OCI-LY1 (cell line): Measurements from ENCODE around the gene SSR2.

Experiments
- EZH2 ChIP-seq: fragments of 200-600 bp; sonication (generic), shearing (Covaris generic); IDR thresholded peaks from 2 replicates; pipeline ENCODE4 v1.8.0; 2017; ENCODE audit warnings: borderline replicate concordance, mixed run types, mild to moderate bottlenecking, antibody characterized with exemption, low read length, moderate library complexity, mixed read lengths
- TF ChIP-seq, protein P1 (sequence below): fragments of 200-600 bp; sonication (generic), shearing (Covaris generic); IDR thresholded peaks from 2 replicates; pipeline ENCODE4 v1.5.1; 2017; ENCODE audit warnings: mild to moderate bottlenecking, antibody characterized with exemption, low read length, moderate library complexity, mixed read lengths

DNA sequence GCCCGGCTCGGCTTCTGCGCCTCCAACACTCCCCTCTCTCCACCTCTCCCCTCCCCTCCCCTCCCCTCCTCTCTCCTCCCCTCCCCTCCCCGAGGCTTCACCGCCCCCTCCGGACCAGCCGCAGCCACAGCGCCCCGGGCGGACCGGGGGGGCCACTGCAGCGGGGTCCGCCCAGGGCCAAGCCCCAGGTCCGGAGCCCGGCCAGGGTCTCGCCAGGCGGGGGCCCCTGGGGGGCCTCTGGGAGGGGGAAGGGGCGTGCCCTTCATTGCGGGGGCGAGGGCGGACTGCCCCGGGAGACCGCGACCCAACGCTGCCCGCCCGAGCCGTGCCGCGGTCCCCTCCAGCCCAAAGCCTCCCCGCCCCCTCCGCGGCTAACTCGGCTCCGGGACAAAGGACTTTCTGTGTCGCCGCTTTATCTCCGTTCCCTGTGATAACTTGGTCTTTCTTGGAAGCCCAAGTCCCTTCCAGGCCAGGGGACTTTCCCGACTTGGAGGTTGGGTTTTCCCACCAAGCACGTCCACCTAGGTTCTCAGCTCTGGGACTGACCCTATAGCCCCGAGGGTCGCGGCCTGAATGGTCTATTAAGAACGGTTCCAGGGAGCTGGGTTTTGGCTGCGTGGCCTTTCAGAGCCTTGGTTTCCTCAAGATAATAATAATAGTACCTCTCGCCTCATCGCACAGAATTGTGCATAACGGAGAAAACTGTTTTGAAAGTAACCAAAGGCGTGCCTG is 33.2 kb upstream of the SSR2 start, which contains the start of gene UBQLN4:
- TF ChIP-seq, protein P1, sequence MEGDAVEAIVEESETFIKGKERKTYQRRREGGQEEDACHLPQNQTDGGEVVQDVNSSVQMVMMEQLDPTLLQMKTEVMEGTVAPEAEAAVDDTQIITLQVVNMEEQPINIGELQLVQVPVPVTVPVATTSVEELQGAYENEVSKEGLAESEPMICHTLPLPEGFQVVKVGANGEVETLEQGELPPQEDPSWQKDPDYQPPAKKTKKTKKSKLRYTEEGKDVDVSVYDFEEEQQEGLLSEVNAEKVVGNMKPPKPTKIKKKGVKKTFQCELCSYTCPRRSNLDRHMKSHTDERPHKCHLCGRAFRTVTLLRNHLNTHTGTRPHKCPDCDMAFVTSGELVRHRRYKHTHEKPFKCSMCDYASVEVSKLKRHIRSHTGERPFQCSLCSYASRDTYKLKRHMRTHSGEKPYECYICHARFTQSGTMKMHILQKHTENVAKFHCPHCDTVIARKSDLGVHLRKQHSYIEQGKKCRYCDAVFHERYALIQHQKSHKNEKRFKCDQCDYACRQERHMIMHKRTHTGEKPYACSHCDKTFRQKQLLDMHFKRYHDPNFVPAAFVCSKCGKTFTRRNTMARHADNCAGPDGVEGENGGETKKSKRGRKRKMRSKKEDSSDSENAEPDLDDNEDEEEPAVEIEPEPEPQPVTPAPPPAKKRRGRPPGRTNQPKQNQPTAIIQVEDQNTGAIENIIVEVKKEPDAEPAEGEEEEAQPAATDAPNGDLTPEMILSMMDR = peak; percentile 28
- TF ChIP-seq EZH2 = no peak
